Neuronal stem cell (in vitro differentiated cells): Measurements from ENCODE around the gene P2RY12.

Source experiments
- DNase-seq: peaks from one replicate; pipeline ENCODE4 v3.0.0-alpha.2; 2013; ENCODE audit warnings: low spot score
- H2AFZ ChIP-seq: one replicate; pipeline ENCODE4 v1.6.1; 2013; ENCODE audit warnings: mild to moderate bottlenecking, low read length, inconsistent platforms
- H2AK5ac ChIP-seq: 2 replicates; pipeline ENCODE4 v1.6.1; 2013; ENCODE audit warnings: low read depth, mild to moderate bottlenecking, inconsistent platforms, low read length, moderate library complexity, mixed read lengths
- H2BK120ac ChIP-seq: 2 replicates; pipeline ENCODE4 v1.6.1; 2013; ENCODE audit warnings: low read depth, mild to moderate bottlenecking, inconsistent platforms, low read length, moderate library complexity, mixed read lengths
- H2BK12ac ChIP-seq: one replicate; pipeline ENCODE4 v1.6.1; 2013; ENCODE audit warnings: low read length, inconsistent platforms
- H2BK15ac ChIP-seq: 2 replicates; pipeline ENCODE4 v1.6.1; 2013; ENCODE audit warnings: mild to moderate bottlenecking, low read length, inconsistent platforms, mixed read lengths
- H2BK5ac ChIP-seq: one replicate; pipeline ENCODE4 v1.6.1; 2013; ENCODE audit warnings: inconsistent platforms, mild to moderate bottlenecking, low read length, moderate library complexity
- H3K14ac ChIP-seq: one replicate; pipeline ENCODE4 v1.6.1; 2013; ENCODE audit warnings: low read length, inconsistent platforms
- H3K18ac ChIP-seq: 2 replicates; pipeline ENCODE4 v1.6.1; 2013; ENCODE audit warnings: low read length, inconsistent platforms
- H3K23ac ChIP-seq: 2 replicates; pipeline ENCODE4 v1.6.1; 2013; ENCODE audit warnings: low read depth, mild to moderate bottlenecking, mixed read lengths, low read length, inconsistent platforms; ENCODE audit not compliant: poor library complexity
- H3K27ac ChIP-seq: replicated peaks from 3 replicates; pipeline ENCODE4 v1.5.1; 2013; ENCODE audit warnings: low read length, inconsistent platforms
- H3K27me3 ChIP-seq, 3 experiments: 2 replicates each; pipeline ENCODE4 v1.6.1; 2013; ENCODE audit warnings: low read length in 3 of 3, mild to moderate bottlenecking in 2 of 3, inconsistent platforms in 1 of 3, low read depth in 1 of 3, mixed read lengths in 1 of 3, moderate library complexity in 1 of 3; ENCODE audit not compliant: control insufficient read depth in 3 of 3, insufficient read depth in 3 of 3
- H3K36me3 ChIP-seq, 2 donors: replicated peaks in 1 of 2; 2 replicates each; pipeline ENCODE4 v1.6.1; 2013; ENCODE audit warnings: low read length in 2 of 2; ENCODE audit not compliant: control insufficient read depth in 2 of 2, insufficient read depth in 2 of 2
- H3K4ac ChIP-seq: 2 replicates; pipeline ENCODE4 v1.6.1; 2013; ENCODE audit warnings: inconsistent platforms, mild to moderate bottlenecking, low read length, moderate library complexity
- H3K4me1 ChIP-seq, 2 donors: 1 replicate in 1 of 2; 2 replicates in 1 of 2; pipeline ENCODE4 v1.6.1; 2013; ENCODE audit warnings: low read length in 2 of 2, low read depth in 1 of 2; ENCODE audit not compliant: control insufficient read depth in 2 of 2, insufficient read depth in 1 of 2
- H3K4me2 ChIP-seq: one replicate; pipeline ENCODE4 v1.6.1; 2013; ENCODE audit warnings: mild to moderate bottlenecking, low read length, inconsistent platforms; ENCODE audit not compliant: insufficient read depth, poor library complexity, severe bottlenecking
- H3K4me3 ChIP-seq, 2 donors: 2 replicates each; pipeline ENCODE4 v1.5.1; 2013; ENCODE audit warnings: low read length in 2 of 2, mild to moderate bottlenecking in 2 of 2, inconsistent platforms in 1 of 2, moderate library complexity in 1 of 2
- H3K79me1 ChIP-seq: one replicate; pipeline ENCODE4 v1.6.1; 2013; ENCODE audit warnings: low read depth, mild to moderate bottlenecking, inconsistent platforms, low read length, moderate library complexity
- H3K9ac ChIP-seq: one replicate; pipeline ENCODE4 v1.6.1; 2013; ENCODE audit warnings: mild to moderate bottlenecking, low read depth, low read length, inconsistent platforms; ENCODE audit not compliant: poor library complexity
- H3K9me3 ChIP-seq, 2 donors: replicated peaks in 1 of 2; 2 replicates each; pipeline versions ENCODE3 to v1.6.1; 2013; ENCODE audit warnings: low read length in 2 of 2, mild to moderate bottlenecking in 2 of 2, inconsistent platforms in 1 of 2, low read depth in 1 of 2, mixed read lengths in 1 of 2, moderate library complexity in 1 of 2; ENCODE audit not compliant: control insufficient read depth in 2 of 2, insufficient read depth in 1 of 2
- H4K8ac ChIP-seq: one replicate; pipeline ENCODE4 v1.6.1; 2013; ENCODE audit warnings: low read depth, mild to moderate bottlenecking, inconsistent platforms, low read length, moderate library complexity
- H4K91ac ChIP-seq: one replicate; pipeline ENCODE4 v1.6.1; 2013; ENCODE audit warnings: low read length, low read depth, mild to moderate bottlenecking, inconsistent platforms; ENCODE audit not compliant: poor library complexity
- WGBS, 2 donors: extraction: QIAGEN DNeasy Blood & Tissue Kit; methylation state at CpG; one replicate each; pipeline ENCODE4 v1.1.7; 2013; ENCODE audit warnings: missing lambda C conversion rate in 2 of 2, mixed read lengths in 1 of 2; ENCODE audit not compliant: insufficient read length in 2 of 2, insufficient replicate concordance in 1 of 2; ENCODE audit errors: extremely low coverage in 2 of 2; 5-methylcytosine and 5-hydroxymethylcytosine counted together

Gene P2RY12

GRCh38 chr3:151330379-151330778 lies 54.2 kb downstream of the P2RY12 start:
- H3K23ac ChIP-seq = no peak overlapping the region
- H3K9ac ChIP-seq = no peak overlapping the region
- no peak overlapping the region for H2AFZ ChIP-seq
- no peak overlapping the region for H4K91ac ChIP-seq
- H3K14ac ChIP-seq = no peak overlapping the region
- no peak overlapping the region for H2AK5ac ChIP-seq
- no peak overlapping the region for H3K4me3 ChIP-seq
- DNase-seq = no peak
- H3K36me3 ChIP-seq = no peaks in the 10 kb centered on the region
- H2BK15ac ChIP-seq = no peak overlapping the region
- no peaks in the 10 kb centered on the region for H3K4me1 ChIP-seq
- no peaks in the 10 kb centered on the region for H3K27me3 ChIP-seq
- H3K9me3 ChIP-seq = no peaks in the 10 kb centered on the region
- no peak overlapping the region for H3K27ac ChIP-seq
- no peak overlapping the region for H2BK12ac ChIP-seq
- H2BK120ac ChIP-seq = no peak overlapping the region
- H4K8ac ChIP-seq = no peak overlapping the region
- WGBS, 2 donors = no CpG with 5 or more reads among the region's 4 CpGs
- H3K4me2 ChIP-seq = no peak overlapping the region
- H2BK5ac ChIP-seq = no peak overlapping the region
- no peak overlapping the region for H3K18ac ChIP-seq
- no peaks in the 10 kb centered on the region for H3K79me1 ChIP-seq
- no peak overlapping the region for H3K4ac ChIP-seq

- H4K8ac ChIP-seq = no peak within 1 kb of the TSS
- no peak within 1 kb of the TSS for H2BK15ac ChIP-seq
- H4K91ac ChIP-seq = no peak within 1 kb of the TSS
- no peak within 1 kb of the TSS for H2AFZ ChIP-seq
- H3K18ac ChIP-seq = no peak within 1 kb of the TSS
- H3K79me1 ChIP-seq = no peaks in the 10 kb centered on the region
- H2BK120ac ChIP-seq = no peak within 1 kb of the TSS
- no peak within 1 kb of the TSS for H3K4me3 ChIP-seq
- H3K4me1 ChIP-seq = no peaks in the 10 kb centered on the region
- H3K9ac ChIP-seq = no peak within 1 kb of the TSS
- no peak within 1 kb of the TSS for H2BK5ac ChIP-seq
- H3K14ac ChIP-seq = no peak within 1 kb of the TSS
- H3K36me3 ChIP-seq = no peaks in the 10 kb centered on the region
- DNase-seq = no peak
- H2BK12ac ChIP-seq = no peak within 1 kb of the TSS
- WGBS, 2 donors = no CpG with 5 or more reads among the region's 1 CpG
- H3K4me2 ChIP-seq = no peak within 1 kb of the TSS
- no peak within 1 kb of the TSS for H3K4ac ChIP-seq
- H3K23ac ChIP-seq = no peak within 1 kb of the TSS
- H3K27ac ChIP-seq = no peak within 1 kb of the TSS
- no peaks in the 10 kb centered on the region for H3K27me3 ChIP-seq
- H2AK5ac ChIP-seq = no peak within 1 kb of the TSS
- no peaks in the 10 kb centered on the region for H3K9me3 ChIP-seq
Measured at GRCh38 chr3:151329363-151329762, 55.2 kb downstream of the P2RY12 start, which contains the start of gene P2RY13. Gene P2RY13, minus strand, starts transcription at chr3:151329549. Its CDS starts 21 bp downstream, at chr3:151329528.

GRCh38 chr3:151328298-151328995 lies 56.1 kb downstream of the P2RY12 start:
- no peak overlapping the region for H3K4me3 ChIP-seq
- no peak overlapping the region for H2BK5ac ChIP-seq
- H3K18ac ChIP-seq = no peak overlapping the region
- H4K8ac ChIP-seq = no peak overlapping the region
- H3K4me2 ChIP-seq = no peak overlapping the region
- no peak overlapping the region for H3K9ac ChIP-seq
- no peak overlapping the region for H4K91ac ChIP-seq
- H2BK120ac ChIP-seq = no peak overlapping the region
- no peaks in the 10 kb centered on the region for H3K9me3 ChIP-seq
- no peaks in the 10 kb centered on the region for H3K4me1 ChIP-seq
- no peaks in the 10 kb centered on the region for H3K79me1 ChIP-seq
- H3K27ac ChIP-seq = no peak overlapping the region
- no peaks in the 10 kb centered on the region for H3K36me3 ChIP-seq
- WGBS, 2 donors = no CpG with 5 or more reads among the region's 10 CpGs
- H3K4ac ChIP-seq = no peak overlapping the region
- no peak overlapping the region for H2AFZ ChIP-seq
- H2AK5ac ChIP-seq = no peak overlapping the region
- no peaks in the 10 kb centered on the region for H3K27me3 ChIP-seq
- no peak overlapping the region for H3K23ac ChIP-seq
- H3K14ac ChIP-seq = no peak overlapping the region
- DNase-seq = no peak
- H2BK12ac ChIP-seq = no peak overlapping the region
- no peak overlapping the region for H2BK15ac ChIP-seq

DNA sequence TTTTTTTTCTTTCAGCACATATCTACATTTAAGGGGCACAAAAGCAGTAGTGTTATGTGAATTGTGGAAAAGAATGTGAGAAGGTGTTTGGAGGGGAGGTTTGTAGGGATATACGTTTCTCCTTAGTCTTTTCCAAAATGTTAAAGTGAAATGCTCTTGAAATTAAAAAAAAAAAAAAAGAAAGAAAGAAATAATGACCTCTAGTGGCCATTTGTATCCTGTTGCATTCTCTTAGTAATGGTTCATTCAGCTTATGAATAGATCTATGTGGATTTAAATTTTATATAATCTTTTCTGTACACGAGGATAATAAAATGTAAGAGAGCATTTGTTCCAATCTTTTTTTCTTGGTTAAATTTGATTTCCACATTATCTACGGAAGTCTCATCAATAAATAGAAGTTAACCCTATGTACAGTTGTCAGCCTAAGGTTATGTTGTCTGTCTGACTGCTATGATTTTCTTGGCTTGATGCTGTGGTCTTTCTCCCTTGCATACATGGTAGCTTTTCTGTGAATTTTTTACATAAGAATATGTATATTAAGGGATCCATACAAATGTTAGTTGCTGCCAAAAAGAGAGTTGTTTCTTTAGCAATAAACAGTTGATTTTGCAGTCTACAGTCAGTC lies 56.9 kb downstream of the P2RY12 start:
- no peaks in the 10 kb centered on the region for H3K9me3 ChIP-seq
- no peak overlapping the region for H3K4ac ChIP-seq
- no peak overlapping the region for H4K91ac ChIP-seq
- H2BK5ac ChIP-seq = no peak overlapping the region
- no peaks in the 10 kb centered on the region for H3K36me3 ChIP-seq
- 100% methylated on average over 1 of the region's 3 CpGs; no CpG with 5 or more reads in 1 of the 2 donors for WGBS, 2 donors
- no peak overlapping the region for H2AK5ac ChIP-seq
- no peak overlapping the region for H3K4me3 ChIP-seq
- H3K4me2 ChIP-seq = no peak overlapping the region
- H3K79me1 ChIP-seq = no peaks in the 10 kb centered on the region
- no peak overlapping the region for H4K8ac ChIP-seq
- no peak for DNase-seq
- H2BK15ac ChIP-seq = no peak overlapping the region
- no peak overlapping the region for H3K9ac ChIP-seq
- H2BK120ac ChIP-seq = no peak overlapping the region
- no peaks in the 10 kb centered on the region for H3K4me1 ChIP-seq
- H3K14ac ChIP-seq = no peak overlapping the region
- no peak overlapping the region for H3K23ac ChIP-seq
- no peak overlapping the region for H2BK12ac ChIP-seq
- H3K27ac ChIP-seq = no peak overlapping the region
- H3K18ac ChIP-seq = no peak overlapping the region
- H3K27me3 ChIP-seq = no peaks in the 10 kb centered on the region
- H2AFZ ChIP-seq = no peak overlapping the region
